Natural killer cell (primary cell): Measurements from ENCODE around the gene MTURN. TPM values are rescaled to one million over a fixed set of nuclear protein-coding genes. Genes with fewer than 3 reads are reported as not detected.

Experiments
- ATAC-seq, 3 donors: fragments of 150-1000 bp in 2 of 3; fragments of 200-7000 bp in 1 of 3; cut with Tn5 transposase; 1 replicate in 1 of 3; 2 replicates in 2 of 3; pipeline ENCODE4 v1.10.0; 2021; ENCODE audit warnings: mild to moderate bottlenecking in 2 of 3, moderate library complexity in 2 of 3
- DNase-seq, 2 donors: peaks; one replicate each; pipeline versions ENCODE4 v3.0.0 to v3.0.0-alpha.2; 2013 to 2021; ENCODE audit warnings: mixed read lengths in 1 of 2
- H3K27ac ChIP-seq: one replicate; pipeline ENCODE4 v1.5.1; 2013; ENCODE audit warnings: mild to moderate bottlenecking, low read length
- H3K27me3 ChIP-seq: one replicate; pipeline ENCODE4 v1.6.1; 2013; ENCODE audit warnings: low read length; ENCODE audit not compliant: control insufficient read depth, insufficient read depth
- H3K36me3 ChIP-seq: one replicate; pipeline ENCODE4 v1.6.1; 2013; ENCODE audit warnings: low read length; ENCODE audit not compliant: control insufficient read depth, insufficient read depth
- H3K4me1 ChIP-seq: one replicate; pipeline ENCODE4 v1.6.1; 2013; ENCODE audit warnings: low read length; ENCODE audit not compliant: control insufficient read depth, insufficient read depth
- H3K4me3 ChIP-seq: one replicate; pipeline ENCODE4 v1.5.1; 2013; ENCODE audit warnings: low read length
- H3K9me3 ChIP-seq: one replicate; pipeline ENCODE4 v1.6.1; 2013; ENCODE audit warnings: low read length; ENCODE audit not compliant: control insufficient read depth, insufficient read depth
- H3K27ac Mint-ChIP-seq, 2 donors: one replicate each; pipeline ENCODE4 v1.8.0; 2022; ENCODE audit warnings: mild to moderate bottlenecking in 2 of 2, mixed read lengths in 2 of 2, moderate library complexity in 1 of 2
- H3K27me3 Mint-ChIP-seq, 2 donors: one replicate each; pipeline ENCODE4 v1.8.0; 2022; ENCODE audit warnings: low read depth in 2 of 2, mixed read lengths in 2 of 2
- H3K36me3 Mint-ChIP-seq: one replicate; pipeline ENCODE4 v1.8.0; 2022; ENCODE audit warnings: mixed read lengths
- H3K4me1 Mint-ChIP-seq, 2 donors: one replicate each; pipeline ENCODE4 v1.8.0; 2022; ENCODE audit warnings: mixed read lengths in 2 of 2
- H3K4me3 Mint-ChIP-seq: one replicate; pipeline ENCODE4 v1.8.0; 2022; ENCODE audit warnings: mild to moderate bottlenecking, moderate library complexity, mixed read lengths
- H3K9me3 Mint-ChIP-seq, 2 donors: one replicate each; pipeline ENCODE4 v1.8.0; 2022; ENCODE audit warnings: mixed read lengths in 2 of 2
- WGBS: methylation state at CpG from one replicate; pipeline ENCODE4 v1.1.7; 2013; ENCODE audit warnings: missing lambda C conversion rate; ENCODE audit not compliant: insufficient coverage; 5-methylcytosine and 5-hydroxymethylcytosine counted together
- intact Hi-C: fragments of 100-400 bp; cut with micrococcal nuclease; formaldehyde crosslinking; loops from one replicate; pipeline ENCODE4 v1.14.2; 2022
- total RNA-seq, 4 donors: library from RNA; stranded (reverse); fragments of 120-200 nt in 1 of 4; gene quantifications; one replicate each; pipeline versions ENCODE4 v1.2.3 to v1.2.4, GENCODE V29; 2013 to 2022
- TF ChIP-seq, protein P1 (sequence below): fragments of 200-600 bp; IDR thresholded peaks from one replicate; pipeline ENCODE4 v1.8.0; 2022; ENCODE audit warnings: antibody characterized with exemption

MTURN gene
- total RNA-seq, 3 donors from 2014 or later (not counting 1 experiment from before 2014, with no cell fraction given): 31.6 to 37.3 (median 32.8) TPM

DNA sequence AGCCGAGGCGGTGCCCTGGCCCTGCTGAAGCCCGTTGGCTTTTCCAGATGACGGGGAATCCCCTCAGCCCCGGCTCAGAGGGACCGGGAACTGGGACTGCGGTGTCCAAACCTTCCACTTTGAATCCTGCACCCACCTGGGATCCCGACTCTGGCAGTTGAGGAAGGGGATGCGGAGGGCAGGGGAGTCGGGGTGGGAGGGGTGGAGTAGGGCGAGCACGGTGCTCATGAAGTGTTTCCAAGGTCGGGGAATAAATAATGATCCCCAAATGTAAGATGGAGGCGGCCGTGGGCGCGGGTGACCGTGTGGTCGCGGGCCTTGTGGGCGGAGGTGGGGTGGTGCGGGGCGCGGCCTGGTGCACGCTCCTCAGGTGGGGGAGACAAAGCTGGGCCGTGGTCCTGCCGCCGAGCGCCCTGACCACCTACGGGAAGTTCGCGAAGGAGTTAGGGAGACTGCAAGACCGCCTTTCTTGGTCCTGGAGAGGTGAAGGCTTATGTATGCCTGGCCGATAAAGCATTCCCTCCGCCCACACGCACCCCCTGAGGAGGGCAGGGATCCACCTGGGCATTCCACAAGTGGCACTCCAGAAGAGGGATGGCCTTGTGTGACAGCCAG is 1.4 kb downstream of the MTURN start:
- H3K4me1 Mint-ChIP-seq: peaks cover 6 to 18% of the 10 kb centered on the region in 2 donors
- 22% methylated on average over 36 of the region's 36 CpGs for WGBS
- H3K4me3 Mint-ChIP-seq: peak overlapping the region; percentile 93
- H3K4me3 ChIP-seq: peak overlapping the region; percentile 90
- DNase-seq: no peak
- no peaks in the 10 kb centered on the region for H3K36me3 Mint-ChIP-seq
- H3K9me3 Mint-ChIP-seq: no peaks in the 10 kb centered on the region
- peak overlapping the region; percentile 14 to 89 for H3K27ac Mint-ChIP-seq
- H3K27me3 Mint-ChIP-seq: peaks cover 0 to 1% of the 10 kb centered on the region in 2 donors
- intact Hi-C loops: loop anchor here (10.0 kb wide), 1 partner anchor 149 kb away; the partner anchor contains the start of gene ZNRF2
- TF ChIP-seq, protein P1, sequence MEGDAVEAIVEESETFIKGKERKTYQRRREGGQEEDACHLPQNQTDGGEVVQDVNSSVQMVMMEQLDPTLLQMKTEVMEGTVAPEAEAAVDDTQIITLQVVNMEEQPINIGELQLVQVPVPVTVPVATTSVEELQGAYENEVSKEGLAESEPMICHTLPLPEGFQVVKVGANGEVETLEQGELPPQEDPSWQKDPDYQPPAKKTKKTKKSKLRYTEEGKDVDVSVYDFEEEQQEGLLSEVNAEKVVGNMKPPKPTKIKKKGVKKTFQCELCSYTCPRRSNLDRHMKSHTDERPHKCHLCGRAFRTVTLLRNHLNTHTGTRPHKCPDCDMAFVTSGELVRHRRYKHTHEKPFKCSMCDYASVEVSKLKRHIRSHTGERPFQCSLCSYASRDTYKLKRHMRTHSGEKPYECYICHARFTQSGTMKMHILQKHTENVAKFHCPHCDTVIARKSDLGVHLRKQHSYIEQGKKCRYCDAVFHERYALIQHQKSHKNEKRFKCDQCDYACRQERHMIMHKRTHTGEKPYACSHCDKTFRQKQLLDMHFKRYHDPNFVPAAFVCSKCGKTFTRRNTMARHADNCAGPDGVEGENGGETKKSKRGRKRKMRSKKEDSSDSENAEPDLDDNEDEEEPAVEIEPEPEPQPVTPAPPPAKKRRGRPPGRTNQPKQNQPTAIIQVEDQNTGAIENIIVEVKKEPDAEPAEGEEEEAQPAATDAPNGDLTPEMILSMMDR: no peak
- no peak for ATAC-seq
- H3K4me1 ChIP-seq: peaks cover 12% of the 10 kb centered on the region
- H3K27me3 ChIP-seq: no peaks in the 10 kb centered on the region
- H3K36me3 ChIP-seq: no peaks in the 10 kb centered on the region
- H3K9me3 ChIP-seq: no peaks in the 10 kb centered on the region
- H3K27ac ChIP-seq: no peak overlapping the region

DNA sequence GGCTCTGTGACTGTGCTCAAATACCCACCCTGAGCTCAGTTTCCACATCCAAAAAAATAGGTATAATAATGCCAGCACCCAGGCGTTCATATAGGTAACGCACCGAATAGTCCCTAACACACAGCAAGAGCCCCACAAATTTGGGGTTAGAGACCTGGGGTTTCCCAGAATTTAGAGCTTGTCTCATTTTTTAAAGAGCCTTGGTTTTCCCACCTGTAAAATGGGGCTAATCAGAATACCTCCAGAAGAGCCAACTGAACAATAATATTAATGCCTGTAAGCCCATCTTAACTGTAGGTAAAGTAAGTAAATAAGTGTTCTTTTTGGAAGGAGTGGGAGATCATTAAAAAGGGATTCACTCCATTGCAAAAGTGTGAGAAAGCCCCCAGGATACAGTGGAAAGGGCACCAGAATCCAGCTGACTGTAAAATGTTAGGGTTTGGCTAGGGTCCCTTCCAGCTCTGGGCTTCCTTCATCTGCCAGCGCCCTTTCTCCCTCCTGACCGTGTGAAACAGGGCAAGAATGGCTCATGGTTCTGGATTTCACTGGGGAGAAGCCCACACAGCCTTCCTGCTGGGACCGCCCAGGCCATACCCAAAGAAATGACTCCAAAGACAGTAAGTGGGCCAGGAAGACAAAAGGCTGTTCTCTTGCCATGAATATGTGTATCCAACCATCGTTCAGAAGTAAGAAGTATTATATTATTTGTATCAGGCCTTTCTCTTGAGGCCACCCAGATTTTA is 2.1 kb downstream of the MTURN start:
- Histone ChIP-seq H3K9me3 (no peaks in the 10 kb centered on the region), H3K36me3 (no peaks in the 10 kb centered on the region), H3K4me3 (no peak overlapping the region), H3K27ac (no peak overlapping the region), H3K27me3 (no peaks in the 10 kb centered on the region), H3K4me1 (peaks cover 12% of the 10 kb centered on the region)
- ATAC-seq (no peak), DNase-seq (no peak)
- Mint-ChIP-seq H3K36me3 (no peaks in the 10 kb centered on the region), H3K27me3 (no peaks in the 10 kb centered on the region), H3K9me3 (no peaks in the 10 kb centered on the region), H3K27ac (peak overlapping the region in 1 of 2 donors; percentile 89), H3K4me3 (peak overlapping the region; percentile 93), H3K4me1 (peaks cover 6 to 18% of the 10 kb centered on the region in 2 donors)
- intact Hi-C loops: loop anchor here (10.0 kb wide), 1 partner anchor 148 kb away; the partner anchor contains the start of gene ZNRF2
- 94% methylated on average over 7 of the region's 7 CpGs for WGBS
- TF ChIP-seq, protein P1: no peak

DNA sequence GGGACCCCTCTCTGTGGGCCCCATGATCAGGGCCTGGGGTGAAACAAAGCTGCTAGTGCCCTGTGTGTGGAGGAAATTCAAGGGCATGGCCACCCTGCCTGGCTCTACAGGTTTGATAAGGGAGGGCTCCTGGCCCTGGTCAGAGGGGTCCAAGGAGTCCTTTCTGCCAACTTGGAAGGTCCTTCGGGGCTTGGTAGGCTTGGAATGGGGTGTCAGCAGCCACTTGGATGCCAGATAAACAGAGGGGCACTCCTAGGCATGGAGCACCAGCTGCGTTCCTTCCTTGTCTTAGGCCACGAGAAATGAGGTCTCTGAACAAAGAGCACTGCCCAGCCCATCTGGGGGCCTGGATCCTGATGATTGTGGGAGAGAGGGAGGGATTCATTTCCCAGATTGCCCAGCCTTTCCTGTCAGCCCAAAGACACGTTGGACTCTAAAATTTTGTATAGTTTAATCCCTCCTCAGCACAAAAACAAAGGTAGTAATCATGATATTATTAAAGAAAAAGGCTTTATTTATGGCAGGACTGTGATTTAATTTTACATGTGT is 5.1 kb downstream of the MTURN start:
- Histone ChIP-seq H3K4me1 (peaks cover 12% of the 10 kb centered on the region), H3K27me3 (no peaks in the 10 kb centered on the region), H3K4me3 (no peak overlapping the region), H3K9me3 (no peaks in the 10 kb centered on the region), H3K36me3 (no peaks in the 10 kb centered on the region), H3K27ac (no peak overlapping the region)
- H3K27ac Mint-ChIP-seq: no peak overlapping the region
- no peaks in the 10 kb centered on the region for H3K36me3 Mint-ChIP-seq
- ATAC-seq (no peak), DNase-seq (no peak)
- H3K4me3 Mint-ChIP-seq: no peak overlapping the region
- TF ChIP-seq, protein P1: no peak
- H3K27me3 Mint-ChIP-seq: no peaks in the 10 kb centered on the region
- 86% methylated on average over 3 of the region's 4 CpGs for WGBS
- intact Hi-C loops: loop anchor here (10.0 kb wide), 1 partner anchor 145 kb away; the partner anchor contains the start of gene ZNRF2
- peaks cover 0 to 6% of the 10 kb centered on the region in 2 donors for H3K4me1 Mint-ChIP-seq
- H3K9me3 Mint-ChIP-seq: no peaks in the 10 kb centered on the region
